ENCODE data around the gene NHERF2. TPM values are rescaled to one million over a fixed set of nuclear protein-coding genes. Genes with fewer than 3 reads are reported as not detected.

NHERF2 gene
- polyA plus RNA-seq, 1 donor = 36.7 TPM

GRCh38 chr16:2082171-2082982, 55.7 kb downstream of the NHERF2 start:
- no peak for DNase-seq (ENCODE audit: low read depth)

- no peak for DNase-seq (ENCODE audit: low read depth)
These were observed 56.3 kb downstream of the NHERF2 start for GRCh38 chr16:2082983-2083364.

- DNase-seq (ENCODE audit: low read depth) = no peak
These were observed 56.7 kb downstream of the NHERF2 start for GRCh38 chr16:2083409-2083808.

GRCh38 chr16:2083876-2084780, 57.4 kb downstream of the NHERF2 start:
- DNase-seq (ENCODE audit: low read depth) = no peak

GRCh38 chr16:2084895-2085625, 58.4 kb downstream of the NHERF2 start:
- no peak for DNase-seq (ENCODE audit: low read depth)

- DNase-seq (ENCODE audit: low read depth) = no peak
These were observed 59.0 kb downstream of the NHERF2 start for GRCh38 chr16:2085669-2086068.

GRCh38 chr16:2086106-2086742, 59.5 kb downstream of the NHERF2 start:
- no peak for DNase-seq (ENCODE audit: low read depth)

- no peak for DNase-seq (ENCODE audit: low read depth)
These were observed 60.4 kb downstream of the NHERF2 start for GRCh38 chr16:2086812-2087747.

- DNase-seq (ENCODE audit: low read depth) = no peak
These were observed 61.3 kb downstream of the NHERF2 start for GRCh38 chr16:2087748-2088631.

Other genes starting within 250 kb of the NHERF2 start
- gene SPSB3, start 244.3 kb upstream of the NHERF2 start, polyA plus RNA-seq (ENCODE audit: insufficient read length) = 24.6 TPM
- 36.9 TPM for gene NUBP2, start 243.9 kb upstream of the NHERF2 start, polyA plus RNA-seq (ENCODE audit: insufficient read length)
- 0.44 TPM for gene IGFALS, start 233.2 kb upstream of the NHERF2 start, polyA plus RNA-seq (ENCODE audit: insufficient read length)
- gene HAGH, start 200.1 kb upstream of the NHERF2 start, polyA plus RNA-seq (ENCODE audit: insufficient read length) = 44.3 TPM
- 21.3 TPM for gene FAHD1, start 199.7 kb upstream of the NHERF2 start, polyA plus RNA-seq (ENCODE audit: insufficient read length)
- gene MEIOB, start 154.7 kb upstream of the NHERF2 start, polyA plus RNA-seq (ENCODE audit: insufficient read length) = 0.57 TPM
- not detected for gene HS3ST6, start 108.5 kb upstream of the NHERF2 start, polyA plus RNA-seq (ENCODE audit: insufficient read length)
- gene MSRB1, start 83.7 kb upstream of the NHERF2 start, polyA plus RNA-seq (ENCODE audit: insufficient read length) = 38.3 TPM
- 56.0 TPM for gene RPL3L, start 72.2 kb upstream of the NHERF2 start, polyA plus RNA-seq (ENCODE audit: insufficient read length)
- gene NDUFB10, start 67.4 kb upstream of the NHERF2 start, polyA plus RNA-seq (ENCODE audit: insufficient read length) = 121 TPM
- gene RPS2, start 62.1 kb upstream of the NHERF2 start, polyA plus RNA-seq (ENCODE audit: insufficient read length) = 3,325 TPM
- gene RNF151, start 60.0 kb upstream of the NHERF2 start, polyA plus RNA-seq (ENCODE audit: insufficient read length) = not detected
- gene TBL3, start 54.8 kb upstream of the NHERF2 start, polyA plus RNA-seq (ENCODE audit: insufficient read length) = 28.4 TPM
- gene NOXO1, start 45.4 kb upstream of the NHERF2 start, polyA plus RNA-seq (ENCODE audit: insufficient read length) = 1.4 TPM
- gene GFER, start 42.7 kb upstream of the NHERF2 start, polyA plus RNA-seq (ENCODE audit: insufficient read length) = 16.2 TPM
- gene SYNGR3, start 36.9 kb upstream of the NHERF2 start, polyA plus RNA-seq (ENCODE audit: insufficient read length) = 1.4 TPM
- 24.9 TPM for gene ZNF598, start 17.1 kb upstream of the NHERF2 start, polyA plus RNA-seq (ENCODE audit: insufficient read length)
- 1.1 TPM for gene NPW, start 7.1 kb upstream of the NHERF2 start, polyA plus RNA-seq (ENCODE audit: insufficient read length)
- gene NTHL1, start 20.9 kb downstream of the NHERF2 start, polyA plus RNA-seq (ENCODE audit: insufficient read length) = 11.2 TPM
- gene TSC2, start 21.1 kb downstream of the NHERF2 start, polyA plus RNA-seq (ENCODE audit: insufficient read length) = 70.4 TPM
- 140 TPM for gene PKD1, start 109.0 kb downstream of the NHERF2 start, polyA plus RNA-seq (ENCODE audit: insufficient read length)
- 1.0 TPM for gene RAB26, start 121.7 kb downstream of the NHERF2 start, polyA plus RNA-seq (ENCODE audit: insufficient read length)
- 43.7 TPM for gene TRAF7, start 128.9 kb downstream of the NHERF2 start, polyA plus RNA-seq (ENCODE audit: insufficient read length)
- 2.3 TPM for gene CASKIN1, start 169.7 kb downstream of the NHERF2 start, polyA plus RNA-seq (ENCODE audit: insufficient read length)
- gene MLST8, start 178.6 kb downstream of the NHERF2 start, polyA plus RNA-seq (ENCODE audit: insufficient read length) = 29.2 TPM
- gene BRICD5, start 184.0 kb downstream of the NHERF2 start, polyA plus RNA-seq (ENCODE audit: insufficient read length) = 6.2 TPM
- gene PGP, start 187.9 kb downstream of the NHERF2 start, polyA plus RNA-seq (ENCODE audit: insufficient read length) = 15.4 TPM
- 14.3 TPM for gene E4F1, start 196.7 kb downstream of the NHERF2 start, polyA plus RNA-seq (ENCODE audit: insufficient read length)
- 1.1 TPM for gene DNASE1L2, start 209.5 kb downstream of the NHERF2 start, polyA plus RNA-seq (ENCODE audit: insufficient read length)
- 56.3 TPM for gene ECI1, start 224.7 kb downstream of the NHERF2 start, polyA plus RNA-seq (ENCODE audit: insufficient read length)
- gene RNPS1, start 241.2 kb downstream of the NHERF2 start, polyA plus RNA-seq (ENCODE audit: insufficient read length) = 160 TPM

Measured in forelimb muscle (tissue), 1 donor.